Lower leg skin (tissue), 4 donors: Measurements from ENCODE around the gene CFAP97D1. TPM values are rescaled to one million over a fixed set of nuclear protein-coding genes. Genes with fewer than 3 reads are reported as not detected.

Experiments
- DNase-seq, 2 donors: peaks; one replicate each; pipeline ENCODE4 v3.0.0-alpha.2; 2019; ENCODE audit warnings: low spot score in 2 of 2
- H3K4me3 ChIP-seq: fragments of 200-600 bp; sonication (generic); 2 replicates; pipeline ENCODE4 v1.5.1; 2017; ENCODE audit warnings: mild to moderate bottlenecking, low read depth; ENCODE audit not compliant: poor library complexity, severe bottlenecking
- POLR2A ChIP-seq, 2 donors: fragments of 450-650 bp; IDR thresholded peaks; one replicate each; pipeline ENCODE4 v1.6.1; 2016 to 2017; ENCODE audit warnings: antibody characterized with exemption in 2 of 2, mild to moderate bottlenecking in 1 of 2, moderate library complexity in 1 of 2
- WGBS, 2 donors: methylation state at CpG; one replicate each; pipeline ENCODE4 v1.1.5; 2018; 5-methylcytosine and 5-hydroxymethylcytosine counted together
- intact Hi-C: fragments of 100-400 bp; cut with DNase I; formaldehyde crosslinking; loops from one replicate; pipeline ENCODE4 v1.15.0; 2023; ENCODE audit warnings: low total_unique reads
- total RNA-seq, 4 donors: library from RNA; depleted of rRNA; stranded (reverse); fragments of >200 nt; gene quantifications; one replicate each; pipeline ENCODE4 v1.1.0, GENCODE V29; 2016
- TF ChIP-seq, protein P1 (sequence below), 3 donors: fragments of 450-650 bp; IDR thresholded peaks; one replicate each; pipeline ENCODE4 v1.5.1; 2016; ENCODE audit warnings: antibody characterized with exemption in 3 of 3, mild to moderate bottlenecking in 3 of 3, moderate library complexity in 2 of 3

The CFAP97D1 gene
- total RNA-seq, 4 donors from 2014 or later = 0.30 TPM; not detected in 3

DNA sequence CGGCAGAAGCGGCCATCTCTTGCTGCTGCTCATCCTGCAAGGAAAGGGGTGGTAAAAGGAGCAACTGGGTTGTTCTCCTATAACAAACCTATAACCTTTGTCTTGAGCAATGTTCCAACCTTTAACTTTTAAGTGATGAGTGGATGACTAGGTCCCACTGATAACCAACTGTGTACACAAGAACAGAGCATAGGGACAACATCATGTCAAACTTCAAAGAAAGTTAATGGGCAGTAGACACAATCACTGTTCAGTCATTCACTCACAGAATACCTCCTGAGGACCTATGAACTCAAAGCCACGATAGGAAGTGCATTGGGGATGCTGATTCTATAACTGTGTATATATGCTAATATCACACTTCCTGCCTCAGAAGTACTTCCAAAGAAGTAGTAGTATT, 21.6 kb downstream of the CFAP97D1 start:
- no peak for DNase-seq
- H3K4me3 ChIP-seq = no peak overlapping the region
- 86 to 90% methylated on average over 3 of the region's 3 CpGs for WGBS, 2 donors
- intact Hi-C loops = no loop called here
- TF ChIP-seq POLR2A (IDR thresholded peaks at IDR 0.05) = no peak
- TF ChIP-seq, protein P1, sequence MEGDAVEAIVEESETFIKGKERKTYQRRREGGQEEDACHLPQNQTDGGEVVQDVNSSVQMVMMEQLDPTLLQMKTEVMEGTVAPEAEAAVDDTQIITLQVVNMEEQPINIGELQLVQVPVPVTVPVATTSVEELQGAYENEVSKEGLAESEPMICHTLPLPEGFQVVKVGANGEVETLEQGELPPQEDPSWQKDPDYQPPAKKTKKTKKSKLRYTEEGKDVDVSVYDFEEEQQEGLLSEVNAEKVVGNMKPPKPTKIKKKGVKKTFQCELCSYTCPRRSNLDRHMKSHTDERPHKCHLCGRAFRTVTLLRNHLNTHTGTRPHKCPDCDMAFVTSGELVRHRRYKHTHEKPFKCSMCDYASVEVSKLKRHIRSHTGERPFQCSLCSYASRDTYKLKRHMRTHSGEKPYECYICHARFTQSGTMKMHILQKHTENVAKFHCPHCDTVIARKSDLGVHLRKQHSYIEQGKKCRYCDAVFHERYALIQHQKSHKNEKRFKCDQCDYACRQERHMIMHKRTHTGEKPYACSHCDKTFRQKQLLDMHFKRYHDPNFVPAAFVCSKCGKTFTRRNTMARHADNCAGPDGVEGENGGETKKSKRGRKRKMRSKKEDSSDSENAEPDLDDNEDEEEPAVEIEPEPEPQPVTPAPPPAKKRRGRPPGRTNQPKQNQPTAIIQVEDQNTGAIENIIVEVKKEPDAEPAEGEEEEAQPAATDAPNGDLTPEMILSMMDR (IDR thresholded peaks at IDR 0.05) = no peak

DNA sequence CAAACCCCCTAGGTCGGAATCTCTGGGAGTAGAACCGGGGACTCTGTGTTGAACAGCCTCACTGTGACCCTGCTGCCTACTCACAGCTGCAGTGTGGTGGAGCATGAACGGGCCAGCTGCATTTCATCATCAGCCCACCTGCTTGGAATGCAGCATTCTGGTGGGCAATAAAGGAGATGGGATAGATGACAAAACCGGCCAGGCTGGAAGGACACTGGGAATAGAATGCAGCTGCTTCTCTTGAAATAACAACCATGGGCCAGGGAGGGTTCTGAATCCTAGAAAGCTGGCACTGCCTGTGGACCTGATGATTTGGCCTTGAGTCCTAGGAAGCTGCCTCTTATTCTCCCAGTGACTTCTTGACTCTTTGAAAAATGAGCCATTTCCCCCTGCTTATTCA, 23.5 kb downstream of the CFAP97D1 start:
- intact Hi-C loops = no loop called here
- no peak overlapping the region for H3K4me3 ChIP-seq
- no peak for DNase-seq
- TF ChIP-seq, protein P1 (IDR thresholded peaks at IDR 0.05) = no peak
- TF ChIP-seq POLR2A (IDR thresholded peaks at IDR 0.05) = no peak
- WGBS, 2 donors = 60 to 87% methylated on average over 4 of the region's 4 CpGs

DNA sequence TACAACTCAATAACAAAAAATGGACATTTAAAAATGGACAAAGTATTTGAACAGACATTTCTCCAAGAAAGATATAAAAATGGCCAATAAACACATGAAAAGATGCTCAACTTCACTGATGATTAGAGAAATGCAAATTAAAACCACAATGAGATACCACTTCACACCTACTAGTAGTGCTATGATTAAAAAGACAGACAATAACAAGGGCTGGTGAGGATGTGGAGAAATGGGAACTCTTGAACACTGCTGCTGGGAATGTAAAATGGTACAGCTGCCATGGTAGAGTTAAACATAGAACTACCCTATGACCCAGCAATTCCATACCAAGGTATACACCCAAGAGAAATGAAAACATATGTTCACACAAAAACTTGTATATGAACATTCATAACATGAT, 24.9 kb downstream of the CFAP97D1 start:
- no peak for TF ChIP-seq POLR2A (IDR thresholded peaks at IDR 0.05)
- TF ChIP-seq, protein P1 (IDR thresholded peaks at IDR 0.05) = no peak

DNA sequence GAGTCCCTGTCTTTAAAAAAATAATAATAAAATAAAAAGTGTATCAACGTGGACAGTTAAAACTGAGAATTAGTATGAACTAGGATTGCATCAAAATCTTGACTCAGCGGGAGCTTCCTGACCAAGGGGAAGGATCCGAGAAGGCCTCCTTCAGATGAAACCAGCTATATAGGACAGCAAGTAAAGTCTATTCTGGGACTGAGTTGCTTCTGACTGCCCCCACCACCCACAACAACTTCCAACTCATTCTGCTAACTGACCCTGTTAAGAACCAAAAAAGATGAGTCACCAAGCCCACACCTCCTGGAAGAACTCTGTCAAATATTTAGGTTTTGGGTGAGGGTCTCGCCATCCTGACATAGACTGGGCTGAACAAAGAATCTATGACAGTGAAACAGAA, 27.8 kb downstream of the CFAP97D1 start:
- DNase-seq = peak in 1 of 2 donors; percentile 39
- H3K4me3 ChIP-seq = no peak overlapping the region
- intact Hi-C loops = no loop called here
- WGBS, 2 donors = 95% methylated on average over 4 of the region's 4 CpGs
- TF ChIP-seq POLR2A (IDR thresholded peaks at IDR 0.05) = no peak
- TF ChIP-seq, protein P1 (IDR thresholded peaks at IDR 0.05) = no peak

More for the DNA sequence above, 24.9 kb downstream of the CFAP97D1 start:
- DNase-seq = no peak
- H3K4me3 ChIP-seq = no peak overlapping the region
- intact Hi-C loops = no loop called here

DNA sequence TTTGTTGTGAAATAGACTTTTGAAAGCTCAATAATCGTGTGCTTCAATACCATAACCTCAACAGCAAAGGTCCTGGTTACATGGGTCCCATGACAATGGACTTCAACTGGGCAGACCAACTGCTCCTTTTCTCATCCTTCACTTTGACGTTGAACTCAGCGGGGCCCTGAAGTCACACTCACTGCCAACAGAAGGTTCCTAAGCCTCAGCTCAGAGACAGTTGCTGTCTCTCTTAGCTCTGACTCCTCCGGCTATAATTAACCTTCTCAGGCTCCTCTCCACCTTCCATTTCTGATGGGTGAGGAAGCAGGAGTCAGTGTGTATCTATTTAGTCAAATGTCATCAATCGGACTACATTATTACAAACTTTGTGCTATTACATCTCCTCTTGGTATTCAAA, 28.9 kb downstream of the CFAP97D1 start:
- intact Hi-C loops = no loop called here
- TF ChIP-seq POLR2A (IDR thresholded peaks at IDR 0.05) = no peak
- TF ChIP-seq, protein P1 (IDR thresholded peaks at IDR 0.05) = no peak
- no peak overlapping the region for H3K4me3 ChIP-seq
- WGBS, 2 donors = 96 to 100% methylated on average over 5 of the region's 5 CpGs
- peak in 1 of 2 donors; percentile 23 for DNase-seq

DNA sequence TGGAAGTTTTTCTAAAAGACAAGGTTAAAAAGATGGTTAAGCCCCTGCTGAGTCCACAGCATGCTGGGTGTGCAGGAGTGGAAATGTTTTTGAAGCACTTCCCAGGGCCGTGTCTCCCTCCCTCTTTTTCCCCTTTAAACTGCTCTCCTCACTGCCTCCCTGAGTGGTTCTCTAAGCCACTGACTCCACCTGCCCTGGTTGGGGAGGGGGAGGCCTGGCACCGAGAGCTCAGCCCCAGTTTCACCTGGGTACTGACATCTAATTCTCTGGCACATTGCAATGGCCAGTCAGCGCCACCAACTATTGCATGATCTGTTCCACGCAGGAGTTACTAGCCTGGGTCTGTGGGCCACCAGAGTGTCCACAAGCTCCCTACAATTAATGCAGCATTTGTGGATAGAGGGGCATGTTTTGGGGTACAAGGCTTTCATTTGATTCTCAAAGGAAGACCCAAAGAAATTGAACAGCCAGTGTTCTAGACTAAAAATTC, 30.0 kb downstream of the CFAP97D1 start:
- TF ChIP-seq, protein P1 (IDR thresholded peaks at IDR 0.05) = no peak
- no peak for TF ChIP-seq POLR2A (IDR thresholded peaks at IDR 0.05)
- no peak overlapping the region for H3K4me3 ChIP-seq
- 89 to 90% methylated on average over 4 of the region's 4 CpGs for whole genome bisulfite sequencing, 2 donors

More for the DNA sequence above, 30.0 kb downstream of the CFAP97D1 start:
- peak in 1 of 2 donors; percentile 28 for DNase-seq
- intact Hi-C loops = no loop called here
